ENCODE data around the gene SGMS1. TPM values are rescaled to one million over a fixed set of nuclear protein-coding genes. Genes with fewer than 3 reads are reported as not detected.

The SGMS1 gene
- total and polyA plus RNA-seq, 2 donors (not counting 3 experiments of a cell fraction or from before 2014, with no cell fraction given): 9.7 to 23.7 TPM

DNA sequence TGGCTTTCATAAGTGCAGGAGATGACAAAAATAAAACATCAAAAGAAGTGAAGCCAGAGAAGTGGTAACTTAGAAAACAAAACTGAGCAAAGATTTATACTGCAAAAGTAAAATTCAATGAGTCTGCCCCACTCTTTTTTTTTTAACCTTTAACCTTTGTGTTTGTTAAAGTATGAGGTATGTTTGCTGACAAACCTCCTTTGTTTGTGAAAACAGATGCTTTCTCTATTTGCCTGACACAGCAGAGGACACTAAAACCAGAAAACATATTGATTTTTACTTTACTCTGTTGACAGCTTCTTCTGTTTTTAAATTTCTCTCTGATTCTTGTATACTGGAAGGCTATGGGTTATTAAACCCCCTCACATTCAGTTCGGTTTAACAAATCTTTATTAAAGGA is 57.6 kb downstream of the SGMS1 start:
- DNase-seq (ENCODE audit: low read depth, low spot score) (no peak), FAIRE-seq (peak; percentile 4)
- H3K9ac ChIP-seq (replicated peaks; ENCODE audit: extremely low read depth, insufficient read depth, low read length): no peak overlapping the region
- H2AFZ ChIP-seq (ENCODE audit: low read depth, low read length): no peak overlapping the region
- H3K4me2 ChIP-seq (ENCODE audit: insufficient read depth, low read length): no peak overlapping the region
- no peaks in the 10 kb centered on the region for H3K79me2 ChIP-seq (ENCODE audit: control insufficient read depth, insufficient read depth, low read length)
- no peaks in the 10 kb centered on the region for H3K27me3 ChIP-seq (ENCODE audit: control insufficient read depth in 2 of 2, insufficient read depth in 2 of 2, low read length in 2 of 2)
- H3K9me1 ChIP-seq (replicated peaks; ENCODE audit: control insufficient read depth, extremely low read depth, insufficient read depth, low read length): no peaks in the 10 kb centered on the region
- ChIA-PET POLR2A (no interaction called here), CTCF (no interaction called here)
- dilution Hi-C loops (cut with MboI; ENCODE audit: extremely low pct_ligation_motif_present, low sequenced_read_pairs) (no loop called here), intact Hi-C loops (cut with micrococcal nuclease) (no loop called here)
- no peak for TF ChIP-seq EZH2 (IDR thresholded peaks at IDR 0.05; ENCODE audit: borderline replicate concordance, low read depth, low read length, severe bottlenecking)
- TF ChIP-seq POLR2AphosphoS5 (IDR thresholded peaks at IDR 0.05; ENCODE audit: insufficient read depth, low read depth, low read length): no peak
- no peak for TF ChIP-seq GATA2 (IDR thresholded peaks at IDR 0.05; ENCODE audit: insufficient read depth, insufficient read length, low read depth, low read length)
- TF ChIP-seq FOS (IDR thresholded peaks at IDR 0.05; ENCODE audit: borderline replicate concordance, insufficient read depth, low read length): no peak
- TF ChIP-seq, protein P1, sequence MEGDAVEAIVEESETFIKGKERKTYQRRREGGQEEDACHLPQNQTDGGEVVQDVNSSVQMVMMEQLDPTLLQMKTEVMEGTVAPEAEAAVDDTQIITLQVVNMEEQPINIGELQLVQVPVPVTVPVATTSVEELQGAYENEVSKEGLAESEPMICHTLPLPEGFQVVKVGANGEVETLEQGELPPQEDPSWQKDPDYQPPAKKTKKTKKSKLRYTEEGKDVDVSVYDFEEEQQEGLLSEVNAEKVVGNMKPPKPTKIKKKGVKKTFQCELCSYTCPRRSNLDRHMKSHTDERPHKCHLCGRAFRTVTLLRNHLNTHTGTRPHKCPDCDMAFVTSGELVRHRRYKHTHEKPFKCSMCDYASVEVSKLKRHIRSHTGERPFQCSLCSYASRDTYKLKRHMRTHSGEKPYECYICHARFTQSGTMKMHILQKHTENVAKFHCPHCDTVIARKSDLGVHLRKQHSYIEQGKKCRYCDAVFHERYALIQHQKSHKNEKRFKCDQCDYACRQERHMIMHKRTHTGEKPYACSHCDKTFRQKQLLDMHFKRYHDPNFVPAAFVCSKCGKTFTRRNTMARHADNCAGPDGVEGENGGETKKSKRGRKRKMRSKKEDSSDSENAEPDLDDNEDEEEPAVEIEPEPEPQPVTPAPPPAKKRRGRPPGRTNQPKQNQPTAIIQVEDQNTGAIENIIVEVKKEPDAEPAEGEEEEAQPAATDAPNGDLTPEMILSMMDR (IDR thresholded peaks at IDR 0.05; ENCODE audit: extremely low read depth in 1 of 2, insufficient read depth in 1 of 2, low read depth in 1 of 2, low read length in 2 of 2): no peak
- TF ChIP-seq POLR2A (IDR thresholded peaks at IDR 0.05; ENCODE audit: low read depth, low read length): no peak
- TF ChIP-seq MYC (IDR thresholded peaks at IDR 0.05; ENCODE audit: low read depth, low read length): no peak
- TF ChIP-seq MAX (IDR thresholded peaks at IDR 0.05; ENCODE audit: insufficient read depth, insufficient read length): no peak
- no peak for TF ChIP-seq JUN (IDR thresholded peaks at IDR 0.05; ENCODE audit: borderline replicate concordance, insufficient read depth, insufficient read length, low read depth)
- no peaks in the 10 kb centered on the region for H3K9me3 ChIP-seq (replicated peaks; ENCODE audit: control insufficient read depth, insufficient read depth, low read length)
- no peaks in the 10 kb centered on the region for H4K20me1 ChIP-seq (replicated peaks; ENCODE audit: control insufficient read depth, extremely low read depth, insufficient read depth, low read length)
- no peak overlapping the region for H3K27ac ChIP-seq (ENCODE audit: insufficient read depth, low read depth, low read length)
- H3K4me3 ChIP-seq (replicated peaks in 1 of 3; ENCODE audit: insufficient read depth in 1 of 3, low read depth in 1 of 3, low read length in 3 of 3): no peak overlapping the region
- H3K4me1 ChIP-seq (ENCODE audit: control insufficient read depth, extremely low read depth, insufficient read depth, low read length): no peaks in the 10 kb centered on the region
- BruUV-seq (replicated peaks): no TSS peak
- no peaks in the 10 kb centered on the region for H3K36me3 ChIP-seq (ENCODE audit: control insufficient read depth in 2 of 2, extremely low read depth in 1 of 2, insufficient read depth in 2 of 2, low read length in 2 of 2)

All from endothelial cell of umbilical vein (primary cell).